IMR-90 (cell line): ENCODE data around the gene FERMT2. TPM values are rescaled to one million over a fixed set of nuclear protein-coding genes. Genes with fewer than 3 reads are reported as not detected.
A peak's percentile ranks its signal among the peaks of the same experiment; 100 is the strongest.

Source experiments
- ATAC-seq: fragments of 200-7000 bp; cut with Tn5 transposase; 2 replicates; pipeline ENCODE4 v1.9.1; 2020; ENCODE audit warnings: low read depth, mild to moderate bottlenecking, moderate library complexity
- BruUV-seq: library from RNA; stranded (reverse); fragments of 400-500 nt; replicated peaks from 2 replicates; lab custom pipeline; 2021; lab: Mats Ljungman, UMichigan
- CTCF ChIA-PET: fragments of 300-600 bp; formaldehyde crosslinking; extraction: SDS; loops from one replicate; lab custom pipeline; 2021; ENCODE audit warnings: antibody characterized with exemption; lab: Yijun Ruan, JAX
- POLR2A ChIA-PET: fragments of 300-600 bp; sonication (Branson Sonifier 250); formaldehyde crosslinking; loops from one replicate; lab custom pipeline; 2022; ENCODE audit warnings: antibody characterized with exemption; ENCODE audit not compliant: unreplicated experiment; lab: Charles Lee
- DNase-seq: peaks from one replicate; pipeline ENCODE4 v3.0.0; 2013
- H2AFZ ChIP-seq: replicated peaks from 2 replicates; pipeline ENCODE3; 2013; ENCODE audit warnings: low read length, mild to moderate bottlenecking; ENCODE audit not compliant: poor library complexity
- H2AK5ac ChIP-seq: 2 replicates; pipeline ENCODE4 v1.6.1; 2013; ENCODE audit warnings: low read depth, low read length, inconsistent platforms
- H2AK9ac ChIP-seq: replicated peaks from 2 replicates; pipeline ENCODE3; 2013; ENCODE audit warnings: mild to moderate bottlenecking, low read depth, low read length, moderate library complexity; ENCODE audit not compliant: poor library complexity
- H2BK120ac ChIP-seq: 2 replicates; pipeline ENCODE4 v1.6.1; 2013; ENCODE audit warnings: low read depth, low read length, inconsistent platforms
- H2BK15ac ChIP-seq: 3 replicates; pipeline ENCODE4 v1.6.1; 2013; ENCODE audit warnings: low read depth, low read length, inconsistent platforms
- H2BK20ac ChIP-seq: 2 replicates; pipeline ENCODE4 v1.6.1; 2013; ENCODE audit warnings: low read depth, mild to moderate bottlenecking, inconsistent platforms, low read length, moderate library complexity
- H2BK5ac ChIP-seq: 2 replicates; pipeline ENCODE4 v1.6.1; 2013; ENCODE audit warnings: mild to moderate bottlenecking, low read depth, low read length, inconsistent platforms; ENCODE audit not compliant: poor library complexity, severe bottlenecking
- H3K14ac ChIP-seq: replicated peaks from 2 replicates; pipeline ENCODE4 v1.6.1; 2013; ENCODE audit warnings: low read depth, low read length, inconsistent platforms
- H3K18ac ChIP-seq: 2 replicates; pipeline ENCODE4 v1.6.1; 2013; ENCODE audit warnings: low read depth, low read length, control low read depth
- H3K23ac ChIP-seq: 2 replicates; pipeline ENCODE4 v1.6.1; 2013; ENCODE audit warnings: low read depth, low read length, inconsistent platforms
- H3K27ac ChIP-seq: 2 replicates; pipeline ENCODE4 v1.5.1; 2013; ENCODE audit warnings: mild to moderate bottlenecking, control low read depth, low read length; ENCODE audit not compliant: insufficient read depth
- H3K27me3 ChIP-seq: 2 replicates; pipeline ENCODE4 v1.6.1; 2013; ENCODE audit warnings: low read length; ENCODE audit not compliant: control insufficient read depth, insufficient read depth
- H3K36me3 ChIP-seq: 2 replicates; pipeline ENCODE4 v1.6.1; 2013; ENCODE audit warnings: low read length, mixed read lengths; ENCODE audit not compliant: control insufficient read depth, insufficient read depth
- H3K4ac ChIP-seq: 2 replicates; pipeline ENCODE4 v1.6.1; 2013; ENCODE audit warnings: low read depth, low read length, inconsistent platforms
- H3K4me1 ChIP-seq: 2 replicates; pipeline ENCODE4 v1.6.1; 2013; ENCODE audit warnings: low read length, mixed read lengths; ENCODE audit not compliant: control insufficient read depth, insufficient read depth
- H3K4me2 ChIP-seq: 2 replicates; pipeline ENCODE4 v1.6.1; 2013; ENCODE audit warnings: low read depth, mild to moderate bottlenecking, control low read depth, low read length, moderate library complexity
- H3K4me3 ChIP-seq: 2 replicates; pipeline ENCODE4 v1.5.1; 2013; ENCODE audit warnings: low read depth, mild to moderate bottlenecking, control low read depth, low read length, moderate library complexity; ENCODE audit not compliant: insufficient read depth
- H3K56ac ChIP-seq: 2 replicates; pipeline ENCODE4 v1.6.1; 2013; ENCODE audit warnings: low read length, inconsistent platforms; ENCODE audit not compliant: insufficient read depth; ENCODE audit errors: extremely low read depth
- H3K79me1 ChIP-seq, 2 experiments: 2 replicates each; pipeline ENCODE4 v1.6.1; 2013; ENCODE audit warnings: low read length in 2 of 2, inconsistent platforms in 1 of 2, low read depth in 1 of 2
- H3K9ac ChIP-seq: 2 replicates; pipeline ENCODE4 v1.6.1; 2013; ENCODE audit warnings: low read depth, low read length, control low read depth
- H3K9me1 ChIP-seq: 2 replicates; pipeline ENCODE4 v1.6.1; 2013; ENCODE audit warnings: low read length, inconsistent platforms; ENCODE audit not compliant: insufficient read depth
- H3K9me3 ChIP-seq: 2 replicates; pipeline ENCODE4 v1.6.1; 2013; ENCODE audit warnings: low read length; ENCODE audit not compliant: control insufficient read depth, insufficient read depth
- H4K20me1 ChIP-seq: 2 replicates; pipeline ENCODE4 v1.6.1; 2013; ENCODE audit warnings: low read length, inconsistent platforms; ENCODE audit not compliant: insufficient read depth
- H4K5ac ChIP-seq: 2 replicates; pipeline ENCODE4 v1.6.1; 2013; ENCODE audit warnings: mild to moderate bottlenecking, low read depth, low read length, control low read depth
- H4K8ac ChIP-seq, 2 experiments: 2 replicates each; pipeline ENCODE4 v1.6.1; 2013; ENCODE audit warnings: low read depth in 2 of 2, low read length in 2 of 2, control low read depth in 1 of 2, inconsistent platforms in 1 of 2
- H4K91ac ChIP-seq: 2 replicates; pipeline ENCODE4 v1.6.1; 2013; ENCODE audit warnings: low read depth, low read length, inconsistent platforms; ENCODE audit not compliant: insufficient read depth
- CTCF ChIP-seq: conservative IDR thresholded peaks from 2 replicates; pipeline ENCODE4 v1.5.1; 2012; ENCODE audit warnings: mild to moderate bottlenecking, low read depth, low read length, improper control_type of control experiment
- MAFK ChIP-seq: IDR thresholded peaks from 2 replicates; pipeline ENCODE4 v1.6.1; 2012; ENCODE audit warnings: low read depth, low read length, improper control_type of control experiment
- RAD21 ChIP-seq: IDR thresholded peaks from 2 replicates; pipeline ENCODE4 v1.6.1; 2012; ENCODE audit warnings: low read length, improper control_type of control experiment
- RFX5 ChIP-seq: IDR thresholded peaks from 2 replicates; pipeline ENCODE4 v1.8.0; 2012; ENCODE audit warnings: low read depth, mild to moderate bottlenecking, low read length, moderate library complexity
- whole genome bisulfite sequencing, 2 experiments: methylation state at CpG; one replicate each; pipeline versions ENCODE4 v1.1.5 to v1.1.7; 2013; ENCODE audit warnings: missing lambda C conversion rate in 2 of 2; ENCODE audit not compliant: insufficient read length in 1 of 2; ENCODE audit errors: extremely low coverage in 2 of 2; 5-methylcytosine and 5-hydroxymethylcytosine counted together
- dilution Hi-C: fragments of 300-500 bp; cut with HindIII; formaldehyde crosslinking; loops from one replicate; pipeline ENCODE4 v1.14.3; 2018; ENCODE audit warnings: low sequenced_read_pairs; ENCODE audit not compliant: unreplicated experiment
- in situ Hi-C: fragments of 300-500 bp; cut with MboI; formaldehyde crosslinking; loops from 3 replicates; pipeline ENCODE4 v1.14.3; 2019; ENCODE audit warnings: low sequenced_read_pairs, inconsistent platforms, mixed read lengths
- intact Hi-C: fragments of 100-400 bp; cut with micrococcal nuclease; formaldehyde crosslinking; loops from 2 replicates; pipeline ENCODE4 v1.10.0; 2022
- polyA plus RNA-seq, 3 experiments: library from polyadenylated mRNA; depleted of rRNA; stranded (reverse); fragments of >200 nt; gene quantifications; 2 replicates each; pipeline ENCODE4 v1.2.3, GENCODE V29; 2012; ENCODE audit warnings: low replicate concordance in 1 of 3
- total RNA-seq: library from RNA; depleted of rRNA; stranded (reverse); fragments of >200 nt; gene quantifications from 2 replicates; pipeline ENCODE4 v1.2.3, GENCODE V29; 2012

The FERMT2 gene
- total and polyA plus RNA-seq, 2 of the 4 experiments (the other 2 are of a cell fraction), result 131 to 217 TPM

- H3K18ac ChIP-seq, result peak overlapping the region; percentile 92
- H3K14ac ChIP-seq, result peak overlapping the region; percentile 98
- H4K91ac ChIP-seq, result peak overlapping the region; percentile 93
- TF ChIP-seq RFX5, result no peak
- peak; percentile 45 for TF ChIP-seq CTCF
- peak; percentile 74 for TF ChIP-seq MAFK
- peak; percentile 48 for TF ChIP-seq RAD21
- POLR2A ChIA-PET, result interaction anchor here (1.5 kb wide), 1 partner anchor 126 kb away, joined by 4 read pairs; no protein-coding TSS in a partner anchor
- H3K27me3 ChIP-seq, result no peaks in the 10 kb centered on the region
- peaks cover 7% of the 10 kb centered on the region for H3K36me3 ChIP-seq
- peak overlapping the region; percentile 97 for H3K9ac ChIP-seq
- H3K9me3 ChIP-seq, result no peaks in the 10 kb centered on the region
- peak overlapping the region; percentile 54 for H3K4me3 ChIP-seq
- dilution Hi-C loops, result no loop called here
- peak overlapping the region; percentile 96 for H2BK15ac ChIP-seq
- peaks cover 5% of the 10 kb centered on the region; the same call in 1 of the 2 replicates for H3K4me1 ChIP-seq
- peak overlapping the region; percentile 96 for H2AK5ac ChIP-seq
- peaks cover 31% of the 10 kb centered on the region for H4K20me1 ChIP-seq
- H2AK9ac ChIP-seq, result peak overlapping the region; percentile 98
- intact Hi-C loops, result loop anchor here (1.0 to 5.0 kb wide), 5 partner anchors 59 to 355 kb away; partner anchors contain the start of gene DDHD1
- H3K23ac ChIP-seq, result peak overlapping the region; percentile 96
- H3K79me1 ChIP-seq, result peaks cover 5 to 13% of the 10 kb centered on the region in 2 experiments; a peak in 3 of 4 replicates
- in situ Hi-C loops, result loop anchor here (10.0 to 25.0 kb wide), 2 partner anchors 137 to 360 kb away; no protein-coding TSS in a partner anchor
- peak overlapping the region; percentile 81 for H2BK120ac ChIP-seq
- H2BK5ac ChIP-seq, result peak overlapping the region; percentile 95
- TSS peak; percentile 55 for BruUV-seq
- H3K4me2 ChIP-seq, result peak overlapping the region; percentile 84
- peak overlapping the region; percentile 99 for H3K56ac ChIP-seq
- peak overlapping the region; percentile 98 for H3K4ac ChIP-seq
- H2AFZ ChIP-seq, result peak overlapping the region; percentile 89
- no peaks in the 10 kb centered on the region; the same call in 1 of the 2 replicates for H3K9me1 ChIP-seq
- CTCF ChIA-PET, result no interaction called here
- WGBS, 2 experiments, result no CpG with 5 or more reads among the region's 15 CpGs
- DNase-seq (peak; percentile 80), ATAC-seq (peak; percentile 25)
- H2BK20ac ChIP-seq, result peak overlapping the region; percentile 77
- H4K5ac ChIP-seq, result peak overlapping the region; percentile 98
- H3K27ac ChIP-seq, result peak overlapping the region; percentile 98
- peak overlapping the region; percentile 94 to 97 for H4K8ac ChIP-seq
Observed at GRCh38 chr14:52951681-52952554, 1.1 kb upstream of the FERMT2 start.
